Fibroblast of pulmonary artery (primary cell): Measurements from ENCODE around the gene LOXL1.
"Not testable (repeated sequence)": the region's sequence is repeated elsewhere in the genome, so short reads cannot be mapped to it uniquely, and the experiment has no call there.

Source experiments
- DNase-seq: peaks from one replicate; pipeline ENCODE4 v3.0.0-alpha.2; 2010; ENCODE audit warnings: low read depth
- H3K4me3 ChIP-seq: replicated peaks from 2 replicates; pipeline ENCODE4 v1.5.1; 2011; ENCODE audit warnings: low read depth, mild to moderate bottlenecking, control low read depth, low read length, moderate library complexity
- TF ChIP-seq, protein P1 (sequence below): IDR thresholded peaks from 2 replicates; pipeline ENCODE4 v1.5.1; 2011; ENCODE audit warnings: mild to moderate bottlenecking, control low read depth, low read length, inconsistent platforms; ENCODE audit errors: missing control alignments

Gene LOXL1

DNA sequence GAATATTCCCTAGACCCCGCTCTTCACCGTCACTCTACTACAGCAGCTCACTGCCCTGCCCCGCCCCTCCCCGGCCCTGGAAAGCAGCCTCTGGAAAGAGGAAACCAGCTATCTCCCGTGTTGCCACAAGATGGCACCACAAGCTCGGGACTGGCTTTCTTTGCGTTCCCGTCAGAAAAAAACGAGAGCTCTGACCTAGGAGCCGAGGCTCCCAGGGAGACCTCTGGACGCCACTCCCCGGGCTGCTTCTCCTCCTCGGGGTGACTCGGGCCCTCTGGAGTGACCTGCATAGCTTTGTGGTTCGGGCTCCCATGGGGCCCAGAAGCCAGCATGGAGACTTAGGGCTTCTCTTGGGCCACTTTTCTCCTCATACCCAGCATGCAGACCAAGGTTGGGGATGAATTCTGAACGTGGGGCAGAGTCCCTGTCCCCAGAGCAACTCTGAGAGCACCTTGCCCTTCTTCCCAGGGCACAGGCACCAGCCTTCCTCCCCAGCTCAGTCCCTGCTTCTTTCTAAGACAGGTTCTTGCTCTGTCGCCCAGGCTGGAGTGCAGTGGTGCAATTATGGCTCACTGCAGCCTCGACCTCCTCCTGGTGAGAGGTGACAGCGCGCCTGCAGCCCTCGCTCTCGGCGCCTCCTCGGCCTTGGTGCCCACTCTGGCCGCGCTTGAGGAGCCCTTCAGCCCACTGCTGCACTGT is 46.9 kb downstream of the LOXL1 start:
- H3K4me3 ChIP-seq, result no peak overlapping the region
- peak; percentile 87 for DNase-seq
- TF ChIP-seq, protein P1, sequence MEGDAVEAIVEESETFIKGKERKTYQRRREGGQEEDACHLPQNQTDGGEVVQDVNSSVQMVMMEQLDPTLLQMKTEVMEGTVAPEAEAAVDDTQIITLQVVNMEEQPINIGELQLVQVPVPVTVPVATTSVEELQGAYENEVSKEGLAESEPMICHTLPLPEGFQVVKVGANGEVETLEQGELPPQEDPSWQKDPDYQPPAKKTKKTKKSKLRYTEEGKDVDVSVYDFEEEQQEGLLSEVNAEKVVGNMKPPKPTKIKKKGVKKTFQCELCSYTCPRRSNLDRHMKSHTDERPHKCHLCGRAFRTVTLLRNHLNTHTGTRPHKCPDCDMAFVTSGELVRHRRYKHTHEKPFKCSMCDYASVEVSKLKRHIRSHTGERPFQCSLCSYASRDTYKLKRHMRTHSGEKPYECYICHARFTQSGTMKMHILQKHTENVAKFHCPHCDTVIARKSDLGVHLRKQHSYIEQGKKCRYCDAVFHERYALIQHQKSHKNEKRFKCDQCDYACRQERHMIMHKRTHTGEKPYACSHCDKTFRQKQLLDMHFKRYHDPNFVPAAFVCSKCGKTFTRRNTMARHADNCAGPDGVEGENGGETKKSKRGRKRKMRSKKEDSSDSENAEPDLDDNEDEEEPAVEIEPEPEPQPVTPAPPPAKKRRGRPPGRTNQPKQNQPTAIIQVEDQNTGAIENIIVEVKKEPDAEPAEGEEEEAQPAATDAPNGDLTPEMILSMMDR, result peak; percentile 85

DNA sequence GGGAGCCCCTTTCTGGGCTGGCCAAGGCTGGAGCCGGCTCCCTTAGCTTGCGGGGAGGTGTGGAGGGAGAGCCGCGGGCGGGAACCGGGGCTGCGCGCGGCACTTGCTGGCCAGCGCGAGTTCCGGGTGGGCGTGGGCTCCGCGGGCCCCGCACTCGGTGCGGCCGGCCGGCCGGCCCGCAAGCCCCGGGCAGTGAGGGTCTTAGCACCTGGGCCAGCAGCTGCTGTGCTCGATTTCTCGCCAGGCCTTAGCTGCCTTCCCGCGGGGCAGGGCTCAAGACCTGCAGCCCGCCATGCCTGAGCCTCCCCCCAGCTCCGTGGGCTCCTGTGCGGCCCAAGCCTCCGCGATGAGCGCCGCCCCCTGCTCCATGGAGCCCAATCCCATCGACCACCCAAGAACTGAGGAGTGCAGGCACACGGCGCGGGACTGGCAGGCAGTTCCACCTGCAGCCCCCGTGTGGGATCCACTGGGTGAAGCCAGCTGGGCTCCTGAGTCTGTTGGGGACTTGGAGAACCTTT is 47.5 kb downstream of the LOXL1 start:
- H3K4me3 ChIP-seq, DNase-seq: not testable (repeated sequence)

GRCh38 chr15:73975440-73976125 is 49.3 kb downstream of the LOXL1 start:
- not testable (repeated sequence) for H3K4me3 ChIP-seq, DNase-seq

- no peak for DNase-seq
These were observed 52.6 kb downstream of the LOXL1 start for GRCh38 chr15:73978896-73979295.

DNA sequence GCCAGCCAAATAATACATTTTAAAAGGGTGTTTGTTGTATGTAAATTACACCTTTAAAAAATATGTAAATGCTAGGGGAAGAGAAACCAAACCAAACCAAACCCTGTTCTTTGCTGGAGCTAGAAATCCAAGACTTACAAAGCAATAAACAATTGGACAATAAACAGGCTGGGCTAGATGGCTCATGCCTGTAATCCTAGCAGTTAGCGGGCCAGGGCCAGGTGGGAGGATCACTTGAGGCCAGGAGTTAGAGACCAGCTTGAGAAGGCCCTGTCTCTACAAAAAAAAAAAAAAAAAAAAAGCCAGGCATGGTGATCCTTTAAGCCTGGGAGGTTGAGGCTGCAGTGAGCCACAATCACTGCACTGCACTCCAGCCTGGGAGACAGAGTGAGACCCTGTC is 53.4 kb downstream of the LOXL1 start:
- DNase-seq, result no peak
- H3K4me3 ChIP-seq, result no peak overlapping the region
- TF ChIP-seq, protein P1, result no peak

More at GRCh38 chr15:73978896-73979295, 52.6 kb downstream of the LOXL1 start:
- TF ChIP-seq, protein P1, result no peak
- H3K4me3 ChIP-seq, result no peak overlapping the region

- TF ChIP-seq, protein P1, result no peak
- no peak for DNase-seq
- H3K4me3 ChIP-seq, result no peak overlapping the region
These were observed 55.5 kb downstream of the LOXL1 start for GRCh38 chr15:73981761-73982221.

- no peak overlapping the region for H3K4me3 ChIP-seq
- DNase-seq, result peak; percentile 89
- TF ChIP-seq, protein P1, result no peak
These were observed 56.1 kb downstream of the LOXL1 start for GRCh38 chr15:73982222-73982962.
